Activated naive CD4-positive, alpha-beta T cell treated with anti-CD3 and anti-CD28 coated beads, Interleukin-2, amount 50 U/mL, for 72 hours (primary cell): ENCODE measurements around the gene CHMP3. TPM values are rescaled to one million over a fixed set of nuclear protein-coding genes. Genes with fewer than 3 reads are reported as not detected.
"Not testable (repeated sequence)": the region's sequence is repeated elsewhere in the genome, so short reads cannot be mapped to it uniquely, and the experiment has no call there.

Experiments
- ATAC-seq, 2 donors: fragments of 150-1000 bp; cut with Tn5 transposase; 2 replicates each; pipeline ENCODE4 v1.10.0; 2021; ENCODE audit warnings: mild to moderate bottlenecking in 2 of 2, moderate library complexity in 2 of 2
- DNase-seq, 2 donors: peaks; one replicate each; pipeline ENCODE4 v3.0.0; 2021 to 2022; ENCODE audit warnings: low spot score in 2 of 2
- H3K27ac Mint-ChIP-seq, 2 donors: one replicate each; pipeline ENCODE4 v1.8.0; 2022; ENCODE audit warnings: mild to moderate bottlenecking in 2 of 2, mixed read lengths in 2 of 2
- H3K36me3 Mint-ChIP-seq, 2 donors: one replicate each; pipeline ENCODE4 v1.8.0; 2022; ENCODE audit warnings: mixed read lengths in 2 of 2
- H3K9me3 Mint-ChIP-seq, 2 donors: one replicate each; pipeline ENCODE4 v1.8.0; 2022; ENCODE audit warnings: mixed read lengths in 2 of 2
- total RNA-seq, 2 donors: library from RNA; stranded (reverse); gene quantifications; one replicate each; pipeline ENCODE4 v1.2.3, GENCODE V29; 2022

CHMP3 gene
- total RNA-seq, 2 donors from 2014 or later = 16.3 to 29.8 TPM

DNA sequence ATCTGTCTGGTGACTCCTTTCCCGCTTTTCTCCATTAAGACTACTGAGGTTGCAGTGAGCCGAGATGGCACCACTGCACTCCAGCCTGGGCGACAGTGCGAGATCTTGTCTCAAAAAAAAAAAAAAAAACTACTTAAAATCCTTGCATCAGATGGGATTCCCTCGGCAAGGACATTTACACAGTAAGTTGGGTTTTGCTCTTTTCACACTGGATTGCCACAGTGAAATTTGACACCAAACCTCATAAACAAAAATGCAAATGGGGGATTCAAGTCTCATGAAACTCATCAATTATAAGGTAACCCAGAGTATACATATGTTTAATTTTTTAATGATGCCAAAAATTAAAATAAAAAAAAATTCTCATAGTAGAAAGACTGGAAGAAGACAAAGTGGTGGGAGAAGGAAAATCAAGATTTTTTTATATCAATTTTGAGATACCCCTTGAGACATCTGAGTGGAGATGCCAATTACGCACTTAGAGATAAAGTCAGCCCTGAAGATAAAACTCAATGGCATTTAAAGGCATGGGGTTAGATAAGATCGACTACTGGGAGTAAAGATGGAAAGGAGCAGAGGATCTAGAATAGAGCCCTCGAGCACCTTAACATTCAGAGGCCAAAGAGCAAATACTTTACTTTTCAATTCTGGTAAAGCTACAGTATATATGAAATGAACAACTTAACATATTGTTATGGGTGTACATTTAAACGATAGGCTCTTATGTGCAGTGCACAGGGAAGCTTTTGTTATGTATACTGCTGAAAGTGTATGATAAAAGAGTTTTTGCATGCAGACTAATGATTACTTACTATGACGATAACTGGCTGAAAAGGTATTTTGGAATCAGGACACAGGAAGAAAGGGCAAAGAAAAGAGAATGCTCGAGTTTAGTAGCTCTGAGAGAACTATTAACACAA, 37.6 kb downstream of the CHMP3 start:
- ATAC-seq (no peak), DNase-seq (no peak)
- Mint-ChIP-seq H3K36me3 (peaks cover 0 to 4% of the 10 kb centered on the region in 2 donors), H3K27ac (no peak overlapping the region), H3K9me3 (no peaks in the 10 kb centered on the region)

DNA sequence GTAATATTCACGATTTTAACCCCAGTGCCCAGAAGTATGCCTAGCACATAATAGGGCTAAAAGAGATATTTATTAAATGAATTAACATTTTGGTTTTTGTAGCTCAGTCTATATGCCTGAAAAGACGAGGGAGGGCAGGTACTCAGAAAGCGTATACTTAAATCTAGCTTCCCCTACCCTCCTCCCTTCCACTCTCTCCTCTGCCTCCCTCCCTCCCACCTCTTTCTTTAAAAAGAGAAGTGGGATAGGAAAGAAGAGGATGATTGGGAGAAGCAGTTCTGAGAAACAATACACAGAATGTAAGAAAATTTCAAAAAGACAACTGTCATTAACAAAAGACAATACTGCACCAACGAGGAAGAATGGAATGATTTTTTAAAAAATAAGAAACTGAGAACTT, 39.8 kb downstream of the CHMP3 start:
- peaks cover 0 to 4% of the 10 kb centered on the region in 2 donors for H3K36me3 Mint-ChIP-seq
- peaks cover 0 to 7% of the 10 kb centered on the region in 2 donors for H3K9me3 Mint-ChIP-seq
- no peak for DNase-seq
- no peak for ATAC-seq
- no peak overlapping the region for H3K27ac Mint-ChIP-seq

DNA sequence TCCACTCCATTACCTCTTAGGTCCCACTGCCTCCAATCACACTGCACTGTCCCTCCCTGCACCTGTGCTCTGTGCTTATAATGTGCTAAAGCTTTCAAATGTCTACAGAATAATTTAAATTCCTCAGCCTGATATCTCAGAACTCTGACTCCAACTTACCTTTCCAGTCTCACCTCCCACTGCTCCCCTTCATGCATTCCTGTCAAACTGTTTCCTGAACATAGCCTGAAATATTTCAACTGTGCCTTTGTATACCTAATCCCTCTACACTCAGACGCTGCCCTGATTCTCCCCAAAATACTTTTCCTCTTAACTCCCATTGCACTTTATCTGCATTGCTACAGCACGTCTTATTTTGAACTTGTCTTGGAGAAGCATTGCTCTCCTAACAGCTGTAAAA, 40.5 kb downstream of the CHMP3 start:
- H3K9me3 Mint-ChIP-seq = peaks cover 0 to 7% of the 10 kb centered on the region in 2 donors

GRCh38 chr2:86521922-86522321, 41.3 kb downstream of the CHMP3 start:
- ATAC-seq = no peak
- H3K9me3 Mint-ChIP-seq = peaks cover 0 to 7% of the 10 kb centered on the region in 2 donors
- no peak overlapping the region for H3K27ac Mint-ChIP-seq
- no peak for DNase-seq
- peaks cover 0 to 4% of the 10 kb centered on the region in 2 donors for H3K36me3 Mint-ChIP-seq

More for the DNA sequence above, 40.5 kb downstream of the CHMP3 start:
- DNase-seq (no peak), ATAC-seq (no peak)
- peaks cover 0 to 4% of the 10 kb centered on the region in 2 donors for H3K36me3 Mint-ChIP-seq
- H3K27ac Mint-ChIP-seq = no peak overlapping the region

DNA sequence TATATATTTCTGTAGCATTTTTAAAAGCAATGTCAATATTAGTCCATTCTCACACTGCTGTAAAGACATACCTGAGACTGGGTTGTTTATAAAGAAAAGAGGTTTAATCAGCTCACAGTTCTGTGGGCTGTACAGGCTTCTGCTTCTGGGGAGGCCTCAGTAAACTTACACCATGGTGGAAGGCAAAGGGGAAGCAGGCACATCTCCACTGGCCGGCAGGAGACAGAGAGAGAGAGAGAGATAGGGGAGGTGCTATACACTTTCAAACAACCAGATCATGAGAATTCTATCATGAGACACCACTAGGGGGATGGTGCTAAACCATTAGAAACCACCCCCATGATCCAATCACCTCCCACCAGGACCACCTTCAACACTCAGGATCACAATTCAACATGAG, 43.1 kb downstream of the CHMP3 start:
- H3K36me3 Mint-ChIP-seq = no peaks in the 10 kb centered on the region
- DNase-seq (no peak), ATAC-seq (no peak)
- peaks cover 0 to 7% of the 10 kb centered on the region in 2 donors for H3K9me3 Mint-ChIP-seq
- no peak overlapping the region for H3K27ac Mint-ChIP-seq

GRCh38 chr2:86519349-86519748, 43.9 kb downstream of the CHMP3 start:
- ATAC-seq (no peak), DNase-seq (no peak)
- H3K27ac Mint-ChIP-seq = no peak overlapping the region

GRCh38 chr2:86518481-86518880, 44.8 kb downstream of the CHMP3 start:
- Mint-ChIP-seq H3K9me3 (peaks cover 0 to 7% of the 10 kb centered on the region in 2 donors), H3K27ac (no peak overlapping the region), H3K36me3 (no peaks in the 10 kb centered on the region)
- ATAC-seq (no peak), DNase-seq (no peak)

More at GRCh38 chr2:86519349-86519748, 43.9 kb downstream of the CHMP3 start:
- no peaks in the 10 kb centered on the region for H3K36me3 Mint-ChIP-seq
- H3K9me3 Mint-ChIP-seq = peaks cover 0 to 7% of the 10 kb centered on the region in 2 donors

GRCh38 chr2:86513948-86514660, 49.1 kb downstream of the CHMP3 start:
- ATAC-seq (no peak), DNase-seq (no peak)
- Mint-ChIP-seq H3K27ac (no peak overlapping the region), H3K36me3 (peaks cover 0 to 5% of the 10 kb centered on the region in 2 donors), H3K9me3 (no peaks in the 10 kb centered on the region)

GRCh38 chr2:86512892-86513291, 50.4 kb downstream of the CHMP3 start:
- Mint-ChIP-seq H3K27ac (no peak overlapping the region), H3K36me3 (peaks cover 0 to 7% of the 10 kb centered on the region in 2 donors), H3K9me3 (no peaks in the 10 kb centered on the region)
- ATAC-seq (no peak), DNase-seq (no peak)

GRCh38 chr2:86512034-86512433, 51.2 kb downstream of the CHMP3 start:
- peaks cover 0 to 7% of the 10 kb centered on the region in 2 donors for H3K36me3 Mint-ChIP-seq
- no peak overlapping the region for H3K27ac Mint-ChIP-seq
- DNase-seq (no peak), ATAC-seq (no peak)
- no peaks in the 10 kb centered on the region for H3K9me3 Mint-ChIP-seq

DNA sequence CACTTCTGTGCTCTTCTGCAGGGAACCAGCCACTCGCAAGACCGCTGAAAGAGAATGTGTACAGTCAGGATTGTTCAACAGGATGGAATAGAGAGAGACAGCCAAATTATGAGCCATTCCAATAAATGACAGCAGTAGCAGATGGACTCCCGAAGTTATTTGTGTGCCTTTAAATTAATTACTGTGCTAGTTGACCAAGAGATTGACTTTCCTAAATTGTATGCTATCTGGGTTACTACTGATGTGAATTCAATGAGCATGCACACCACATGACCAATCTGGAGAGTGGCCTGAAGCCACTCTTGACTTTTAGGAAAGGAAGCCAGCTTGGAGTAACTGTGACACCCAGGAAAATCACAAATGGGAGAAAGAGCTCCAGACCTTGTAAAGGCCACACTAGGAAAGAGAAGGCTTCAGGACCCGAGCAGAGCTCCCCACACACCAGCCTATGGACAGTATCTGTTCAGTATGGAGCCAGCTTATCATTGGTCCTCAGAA, 52.8 kb downstream of the CHMP3 start:
- Mint-ChIP-seq H3K36me3 (peaks cover 4 to 7% of the 10 kb centered on the region in 2 donors), H3K9me3 (no peaks in the 10 kb centered on the region), H3K27ac (peak overlapping the region in 1 of 2 donors; percentile 9)
- no peak for DNase-seq
- ATAC-seq = no peak

DNA sequence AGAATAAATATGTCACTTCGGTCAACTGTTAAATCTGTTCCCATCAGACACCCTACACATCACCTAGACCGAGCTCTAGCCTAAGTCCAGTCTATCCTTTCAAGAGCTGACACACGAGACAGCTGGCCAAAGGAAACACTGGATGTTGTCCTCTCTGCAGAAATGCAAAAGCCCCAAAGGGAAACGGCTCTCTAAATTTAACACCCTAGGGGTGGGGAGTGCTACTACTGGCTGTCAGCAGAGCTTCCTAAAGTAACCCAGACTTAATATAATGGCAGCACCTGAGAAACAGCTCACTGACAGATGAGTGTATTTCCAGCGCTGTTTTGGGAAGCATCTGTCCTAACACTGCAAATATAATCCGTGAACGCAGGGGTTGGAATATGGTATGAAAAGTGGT, 55.6 kb downstream of the CHMP3 start:
- Mint-ChIP-seq H3K9me3 (no peaks in the 10 kb centered on the region), H3K27ac (no peak overlapping the region), H3K36me3 (peaks cover 27 to 30% of the 10 kb centered on the region in 2 donors)
- DNase-seq (no peak), ATAC-seq (no peak)

- Mint-ChIP-seq H3K36me3 (peaks cover 79 to 97% of the 10 kb centered on the region in 2 donors), H3K27ac (peak overlapping the region; percentile 13 to 16), H3K9me3 (peaks cover 24 to 37% of the 10 kb centered on the region in 2 donors)
- no peak for ATAC-seq
- DNase-seq = no peak
Measured at GRCh38 chr2:86500325-86501083, 62.7 kb downstream of the CHMP3 start.

DNA sequence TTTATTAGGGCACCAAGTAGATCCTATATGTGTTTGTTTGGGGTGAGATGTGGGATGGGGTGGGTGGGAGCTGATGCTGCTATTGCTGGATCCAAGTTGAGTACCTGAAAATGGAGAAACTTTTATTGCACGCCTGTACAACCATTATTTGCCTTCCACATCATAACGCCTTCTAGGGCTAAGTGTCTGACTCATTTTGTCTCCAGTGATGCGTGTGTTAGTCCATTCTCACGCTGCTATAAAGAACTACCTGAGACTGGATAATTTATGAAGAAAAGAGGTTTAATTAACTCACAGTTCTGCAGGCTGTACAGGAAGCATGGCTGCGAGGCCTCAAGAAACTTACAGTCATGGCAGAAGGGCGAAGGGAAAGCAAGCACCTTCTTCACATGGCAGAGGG, 63.9 kb downstream of the CHMP3 start:
- DNase-seq (no peak), ATAC-seq (no peak)
- peaks cover 83 to 98% of the 10 kb centered on the region in 2 donors for H3K36me3 Mint-ChIP-seq
- peak overlapping the region; percentile 13 to 25 for H3K27ac Mint-ChIP-seq
- H3K9me3 Mint-ChIP-seq = peaks cover 24 to 44% of the 10 kb centered on the region in 2 donors

- peaks cover 24 to 44% of the 10 kb centered on the region in 2 donors for H3K9me3 Mint-ChIP-seq
- ATAC-seq (no peak), DNase-seq (no peak)
- peaks cover 82 to 100% of the 10 kb centered on the region in 2 donors for H3K36me3 Mint-ChIP-seq
- peak overlapping the region in 1 of 2 donors; percentile 17 for H3K27ac Mint-ChIP-seq
Measured at GRCh38 chr2:86498468-86499260, 64.6 kb downstream of the CHMP3 start.

DNA sequence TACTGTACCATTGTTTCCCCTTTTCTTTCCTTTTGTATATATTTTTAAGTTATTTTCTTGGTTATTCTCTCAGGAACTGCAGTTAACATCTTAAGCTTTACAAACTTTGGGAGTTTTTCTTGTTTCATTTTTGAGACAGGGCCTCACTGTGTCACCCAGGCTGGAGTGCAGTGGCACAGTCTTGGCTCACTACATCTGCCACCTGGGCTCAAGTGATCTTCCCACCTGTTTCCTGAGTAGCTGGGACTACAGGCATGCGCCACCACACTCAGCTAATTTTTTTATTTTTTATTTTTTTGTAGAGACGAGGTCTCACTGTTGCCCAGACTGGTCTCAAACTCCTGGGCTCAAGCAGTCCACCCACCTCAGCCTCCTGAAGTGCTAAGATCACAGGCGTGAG, 66.9 kb downstream of the CHMP3 start:
- not testable (repeated sequence) for ATAC-seq, DNase-seq, H3K27ac Mint-ChIP-seq
- Mint-ChIP-seq H3K9me3 (peaks cover 22 to 40% of the 10 kb centered on the region in 2 donors), H3K36me3 (peaks cover 61 to 89% of the 10 kb centered on the region in 2 donors)
